ENCODE data around the gene PAPPA.

PAPPA gene

DNA sequence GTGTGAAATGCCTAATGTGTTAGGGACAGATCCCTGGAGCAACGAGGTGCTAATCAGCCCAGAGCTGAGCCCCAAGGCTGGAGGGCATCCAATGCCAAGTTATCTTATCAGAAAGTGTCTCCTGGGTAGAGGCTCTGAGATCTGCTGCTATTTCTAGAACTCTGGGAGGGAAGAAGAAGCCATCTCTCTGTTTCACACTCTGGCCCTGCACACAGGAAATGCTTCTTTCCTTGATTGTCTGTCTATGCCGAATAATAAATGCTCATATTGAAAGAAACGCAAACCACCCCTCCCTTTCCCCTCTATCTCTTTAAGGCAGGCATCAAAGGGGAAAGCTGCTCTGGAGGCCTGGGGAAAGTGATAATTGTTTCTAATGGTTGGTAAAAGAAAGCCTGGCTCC is 166.7 kb downstream of the PAPPA start:
- DNase-seq = no peak

DNA sequence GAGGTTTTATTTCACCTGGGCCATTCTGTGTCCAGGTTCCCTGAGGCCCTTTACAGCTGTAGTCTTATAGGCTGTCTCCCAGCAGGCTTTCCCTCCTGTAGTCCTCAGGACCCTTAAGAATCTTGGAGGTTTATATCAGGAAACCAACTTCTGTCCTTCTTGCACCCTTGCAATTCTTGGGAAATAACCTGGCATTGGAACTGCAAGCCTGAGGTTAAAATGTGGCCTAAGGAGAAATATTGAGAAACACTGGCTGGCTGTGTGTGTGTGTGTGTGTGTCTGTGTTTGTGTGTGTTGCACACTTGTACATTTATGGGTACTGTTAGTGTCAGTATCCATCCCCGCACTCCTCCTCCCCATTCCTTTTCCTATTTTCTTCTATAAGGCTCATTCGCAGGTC is 168.9 kb downstream of the PAPPA start:
- DNase-seq = no peak

DNA sequence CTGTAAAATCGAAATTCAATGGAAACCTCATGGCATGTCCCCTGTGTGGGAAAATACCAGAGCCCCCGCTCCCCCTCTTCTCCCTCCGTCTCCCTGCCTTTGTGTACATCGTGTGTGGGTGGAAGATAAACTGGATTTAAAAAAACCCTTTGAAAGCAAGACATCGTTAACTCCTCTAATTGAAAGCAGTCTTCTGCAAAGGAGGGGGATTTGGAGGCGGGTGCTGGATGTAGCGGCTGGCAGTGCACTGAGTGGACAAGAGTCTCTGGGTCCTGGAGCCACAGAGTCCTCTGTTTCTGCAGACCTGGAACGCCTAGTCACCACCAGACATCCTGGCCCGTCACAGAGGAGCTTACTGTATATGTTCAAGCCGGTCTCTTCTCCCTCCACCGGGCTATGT is 169.4 kb downstream of the PAPPA start:
- DNase-seq = no peak

DNA sequence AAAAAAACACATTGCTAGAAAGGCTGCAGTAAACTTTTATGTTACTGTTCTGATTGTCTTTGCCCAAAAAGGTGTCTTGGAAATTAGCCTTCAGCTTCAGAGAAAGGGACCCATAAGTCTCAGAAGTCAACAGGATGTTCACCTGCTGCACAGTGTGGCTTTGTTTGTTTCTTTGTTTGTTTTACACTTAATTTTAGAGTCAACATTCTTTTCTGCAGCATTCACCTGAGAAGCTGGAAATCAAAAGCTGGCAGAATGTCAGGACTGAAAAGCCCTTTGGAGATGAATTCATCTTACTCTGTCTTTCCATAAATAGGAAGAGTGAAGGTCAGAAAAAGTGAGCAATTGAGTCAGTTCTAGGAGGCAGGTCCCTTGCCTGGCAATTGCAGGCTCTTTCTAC is 170.0 kb downstream of the PAPPA start:
- DNase-seq = no peak

DNA sequence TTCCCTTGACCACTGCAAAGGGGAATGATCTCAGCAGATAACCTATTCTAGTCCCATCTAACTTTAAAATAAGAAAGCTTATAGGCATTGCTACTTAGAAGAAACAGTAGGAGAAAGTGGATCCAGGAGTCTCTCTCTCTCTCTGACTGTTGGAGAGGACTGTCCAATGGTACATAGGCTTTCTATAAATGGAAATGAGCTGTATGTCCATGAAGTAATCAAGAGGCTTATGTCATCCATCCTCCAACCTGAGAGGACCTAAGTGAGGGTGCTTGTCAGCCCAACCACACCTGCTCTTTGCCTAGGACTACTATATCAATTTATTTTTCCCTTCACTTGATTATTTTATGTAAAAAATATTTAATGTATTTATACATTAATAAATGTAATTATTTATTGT is 172.3 kb downstream of the PAPPA start:
- DNase-seq = no peak

DNA sequence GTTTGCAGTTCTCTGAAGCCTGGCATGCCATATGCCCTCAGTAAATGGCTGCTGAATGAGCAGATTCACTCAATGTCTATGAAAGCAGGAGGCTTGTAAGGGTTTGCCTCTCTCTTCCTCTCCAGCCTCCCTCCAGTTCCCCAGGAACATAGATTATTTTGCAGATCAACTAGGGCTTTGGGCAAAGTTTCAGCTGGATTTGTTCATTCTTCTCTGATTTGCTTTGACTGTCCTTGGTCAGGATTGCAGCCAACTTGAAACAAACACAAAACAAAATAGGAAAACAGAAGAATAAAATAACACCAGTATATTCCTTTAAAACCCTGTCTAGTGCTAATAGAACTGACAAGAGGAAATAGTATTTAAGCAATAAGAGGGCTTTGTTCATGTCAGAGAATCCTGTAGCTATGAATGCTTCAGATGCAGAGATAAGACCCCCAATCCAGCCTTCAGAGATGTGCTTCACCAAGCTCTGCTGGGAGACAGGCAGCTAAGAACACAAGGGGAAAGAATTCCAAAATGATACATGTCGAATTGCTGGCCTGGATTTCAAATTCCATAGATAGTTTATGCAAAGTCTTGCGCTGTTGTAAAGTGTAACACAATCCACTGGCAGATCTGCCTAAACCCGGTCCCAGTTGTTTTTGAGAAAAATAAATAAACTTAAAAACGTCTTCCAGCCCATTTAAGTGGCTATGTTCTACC is 174.3 kb downstream of the PAPPA start:
- DNase-seq = no peak

DNA sequence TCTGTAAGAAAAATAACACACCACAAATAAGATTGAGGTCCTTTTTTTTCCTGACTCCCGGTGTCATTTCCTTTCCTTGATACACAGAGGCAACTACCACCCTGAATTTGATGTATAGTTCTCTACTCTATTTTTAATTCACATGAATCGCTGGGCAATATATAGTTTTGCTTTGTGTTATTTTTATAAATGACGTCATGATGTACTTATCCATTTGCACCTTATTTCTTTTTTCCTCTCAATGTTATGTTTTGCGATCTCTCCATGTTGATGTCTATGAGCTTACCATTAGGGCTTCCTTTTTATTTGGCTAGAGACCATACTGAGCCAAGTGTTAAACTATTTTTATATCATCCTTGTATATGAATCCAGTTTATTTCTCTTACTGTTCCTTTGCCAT is 175.9 kb downstream of the PAPPA start:
- DNase-seq = no peak

DNA sequence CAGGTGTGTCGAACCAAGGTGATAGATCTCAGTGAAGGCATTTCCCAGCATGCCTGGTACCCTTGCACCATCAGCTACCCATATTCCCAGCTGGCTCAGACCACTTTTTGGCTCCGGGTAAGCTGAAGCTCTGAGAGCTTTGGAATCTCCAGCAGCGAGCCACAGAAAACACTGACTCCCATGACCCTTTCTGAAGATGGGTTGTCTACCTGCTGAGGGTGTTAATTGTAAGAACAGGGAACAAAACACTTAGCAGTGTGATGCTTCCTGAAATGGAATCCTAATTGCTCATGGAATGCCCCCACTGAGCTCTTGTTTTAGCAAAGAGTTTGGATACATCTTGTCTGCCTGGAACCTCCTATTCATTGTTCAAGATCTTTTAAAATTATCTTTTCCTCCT is 177.7 kb downstream of the PAPPA start:
- DNase-seq = no peak

DNA sequence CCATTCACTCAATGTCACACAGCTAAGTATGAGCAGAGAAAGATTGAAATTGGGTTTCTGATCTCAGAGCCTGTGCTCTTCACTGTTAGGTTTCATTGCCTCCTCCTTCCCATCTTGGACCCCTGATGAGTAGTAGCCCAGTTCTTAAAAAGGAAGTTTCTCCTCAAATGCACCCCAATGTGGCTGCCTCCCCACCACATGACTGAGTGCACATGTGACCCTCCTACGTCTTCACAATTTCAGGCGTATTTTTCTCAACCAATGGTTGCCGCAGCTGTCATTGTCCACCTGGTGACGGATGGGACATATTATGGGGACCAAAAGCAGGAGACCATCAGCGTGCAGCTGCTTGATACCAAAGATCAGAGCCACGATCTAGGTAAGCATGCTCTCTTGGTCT is 178.5 kb downstream of the PAPPA start:
- no peak for DNase-seq

DNA sequence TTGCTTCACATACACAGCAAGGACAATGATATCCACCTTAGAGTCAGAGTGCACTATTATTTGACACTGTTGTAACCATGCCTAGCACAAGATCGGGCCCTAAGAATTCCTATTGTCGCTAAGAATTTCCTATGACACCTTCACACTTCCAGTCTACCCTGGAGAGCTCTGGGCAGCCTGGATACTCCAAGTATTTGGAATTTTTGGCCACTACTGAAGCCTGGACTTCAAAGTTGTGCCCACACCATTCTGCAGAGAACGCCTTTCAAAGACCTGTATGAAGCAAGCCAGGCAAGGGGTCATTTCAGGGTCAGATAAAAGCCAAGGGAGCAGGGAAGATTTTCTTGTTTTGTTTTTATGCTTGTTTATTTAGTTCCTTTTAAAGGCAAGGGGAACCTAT is 179.7 kb downstream of the PAPPA start:
- DNase-seq = no peak

DNA sequence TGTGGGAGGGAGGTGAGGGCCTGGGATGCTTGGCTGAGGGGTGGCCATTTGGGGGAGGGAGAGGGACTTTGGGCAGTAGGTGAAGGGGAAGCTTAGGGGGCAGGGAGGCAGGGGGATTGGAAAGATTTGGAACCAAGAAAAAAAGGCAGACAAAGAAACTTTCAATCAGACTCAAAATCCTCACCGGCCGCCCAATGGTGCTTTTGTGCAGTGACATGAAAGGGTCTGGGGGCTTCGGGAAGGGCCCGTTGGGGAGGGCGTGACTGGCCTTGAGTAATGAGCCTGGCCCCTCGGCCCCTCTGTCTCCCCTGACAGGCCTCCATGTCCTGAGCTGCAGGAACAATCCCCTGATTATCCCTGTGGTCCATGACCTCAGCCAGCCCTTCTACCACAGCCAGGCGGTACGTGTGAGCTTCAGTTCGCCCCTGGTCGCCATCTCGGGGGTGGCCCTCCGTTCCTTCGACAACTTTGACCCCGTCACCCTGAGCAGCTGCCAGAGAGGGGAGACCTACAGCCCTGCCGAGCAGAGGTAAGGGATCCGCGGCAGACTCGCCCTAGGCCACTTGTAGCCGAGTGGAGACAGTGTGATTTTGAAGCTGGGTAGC is 181.1 kb downstream of the PAPPA start:
- DNase-seq = no peak

DNA sequence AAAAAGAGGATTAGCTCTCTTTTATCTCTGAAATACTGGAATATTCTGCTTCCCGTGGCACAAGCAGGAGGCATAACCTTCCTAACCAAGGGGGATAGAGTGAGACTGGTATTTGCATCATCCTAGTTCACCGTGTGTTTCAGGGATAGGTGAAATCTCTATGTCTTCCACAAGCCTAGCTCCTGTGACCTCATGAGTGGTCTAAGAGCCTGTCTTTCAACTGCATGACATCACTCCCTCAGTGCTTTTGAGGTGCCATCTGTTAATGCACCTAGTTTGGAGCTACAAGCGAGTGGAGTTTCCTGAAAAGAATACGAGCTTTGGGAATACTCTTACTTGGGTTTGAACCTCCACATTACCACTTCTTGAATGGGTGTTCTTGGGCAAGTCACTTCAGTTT is 181.8 kb downstream of the PAPPA start:
- no peak for DNase-seq

DNA sequence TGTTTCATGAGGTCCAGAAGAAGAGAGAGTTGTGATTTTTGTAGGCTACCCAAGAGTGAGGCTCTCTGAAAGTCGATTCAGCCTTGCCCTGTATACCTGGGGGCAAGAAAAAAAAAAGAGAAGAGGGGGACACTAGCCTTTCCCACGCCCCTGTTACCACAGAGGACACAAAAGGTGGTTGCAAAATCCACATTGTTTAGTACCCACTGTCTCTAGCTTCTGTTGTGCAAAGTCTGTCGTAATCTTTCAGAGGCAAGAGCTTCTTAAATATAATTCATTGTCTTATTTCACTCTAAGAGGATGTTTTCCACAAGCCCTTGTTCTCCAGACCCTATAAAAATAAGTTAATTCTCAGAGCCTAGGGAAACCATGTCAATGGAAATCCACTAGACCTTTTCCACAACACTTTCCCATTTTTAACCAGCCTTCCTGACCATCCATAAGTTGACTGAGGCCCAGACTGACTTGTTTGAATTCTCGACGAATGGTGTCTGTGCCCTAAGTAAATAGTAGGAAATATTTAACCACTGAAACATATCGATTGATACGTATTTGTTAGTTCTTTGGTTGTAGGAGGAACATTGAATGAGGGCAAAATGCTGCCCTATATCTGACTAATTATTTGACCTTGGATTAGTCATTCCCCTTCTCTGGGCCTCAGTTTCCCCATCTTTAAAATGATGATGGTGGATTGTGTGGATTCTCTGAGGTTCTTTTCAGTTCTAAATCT is 182.7 kb downstream of the PAPPA start:
- no peak for DNase-seq

DNA sequence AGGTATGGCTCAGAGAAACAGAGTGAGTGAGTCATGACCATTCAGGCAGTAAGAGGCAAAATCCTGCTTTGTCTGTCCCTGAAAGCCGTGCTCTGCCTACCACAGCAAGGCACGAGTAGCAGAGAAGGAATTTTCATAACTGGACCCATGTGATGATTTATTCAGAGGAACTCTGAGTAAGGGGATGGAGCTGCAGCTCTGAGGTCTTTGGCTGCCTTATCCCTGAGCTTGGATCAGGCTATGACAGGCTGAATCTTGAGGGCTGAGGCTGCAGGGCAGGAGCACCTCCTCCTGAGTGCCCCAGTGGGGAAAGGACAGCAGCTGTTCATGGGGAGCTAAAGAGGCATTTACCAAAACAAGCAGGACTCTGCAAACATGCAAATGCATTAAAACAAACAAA is 183.4 kb downstream of the PAPPA start:
- no peak for DNase-seq

DNA sequence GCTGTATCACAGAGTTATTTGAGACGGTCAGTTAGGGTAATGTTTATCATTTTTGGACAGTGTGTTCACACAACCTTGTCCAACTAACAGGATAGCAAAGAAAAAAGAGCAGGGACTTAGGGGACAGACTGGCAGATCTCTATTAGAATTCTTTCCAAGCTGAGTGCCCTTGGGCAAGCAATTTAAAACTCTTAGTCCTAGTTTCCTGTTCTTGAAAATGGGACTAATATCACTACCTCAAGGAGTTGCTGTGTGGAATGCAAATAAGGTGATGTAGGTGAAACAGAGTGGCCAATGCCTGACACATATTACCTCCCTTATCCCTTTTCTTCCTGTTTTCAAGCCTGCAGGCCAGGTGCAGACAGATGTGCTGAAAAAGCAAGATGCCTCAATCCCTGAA is 186.7 kb downstream of the PAPPA start:
- no peak for DNase-seq

DNA sequence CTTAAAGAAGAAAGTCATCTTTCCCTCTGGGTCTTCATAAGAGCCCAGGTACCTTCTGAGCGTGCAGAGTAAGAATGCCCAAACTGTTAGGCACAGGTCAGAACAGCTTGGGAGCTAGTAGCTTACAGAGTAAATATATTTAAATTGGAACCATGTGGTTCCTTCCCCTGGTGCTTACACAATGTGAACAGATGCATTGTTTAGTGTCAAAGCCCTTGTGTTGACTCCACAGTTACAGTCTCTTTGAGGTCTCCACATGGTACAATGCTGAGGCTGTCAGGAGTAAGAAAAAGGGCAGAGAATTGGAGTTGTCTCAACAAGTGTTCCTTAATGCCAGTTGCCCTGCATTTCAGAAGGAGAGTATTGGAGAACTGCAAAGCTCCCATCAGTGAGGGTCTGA is 188.5 kb downstream of the PAPPA start:
- DNase-seq = no peak

DNA sequence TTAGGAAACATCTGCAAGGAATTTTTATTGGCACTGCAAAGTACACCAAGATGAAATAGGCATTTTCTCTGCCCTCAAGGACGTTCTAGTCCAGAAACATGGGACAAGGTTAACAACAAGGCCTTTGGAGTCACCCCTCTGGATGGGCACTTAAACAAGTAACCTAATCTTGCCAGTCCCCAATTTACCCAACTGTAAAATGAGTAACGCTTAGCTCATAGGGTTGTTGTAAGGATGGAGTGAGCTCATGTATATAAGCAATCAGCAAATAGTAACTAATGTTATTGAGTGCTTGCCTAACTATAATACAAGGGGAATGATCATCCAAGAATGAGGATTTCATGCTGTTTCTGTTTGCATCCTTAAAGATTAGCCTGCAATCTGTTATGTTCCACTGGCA is 189.3 kb downstream of the PAPPA start:
- DNase-seq = no peak

DNA sequence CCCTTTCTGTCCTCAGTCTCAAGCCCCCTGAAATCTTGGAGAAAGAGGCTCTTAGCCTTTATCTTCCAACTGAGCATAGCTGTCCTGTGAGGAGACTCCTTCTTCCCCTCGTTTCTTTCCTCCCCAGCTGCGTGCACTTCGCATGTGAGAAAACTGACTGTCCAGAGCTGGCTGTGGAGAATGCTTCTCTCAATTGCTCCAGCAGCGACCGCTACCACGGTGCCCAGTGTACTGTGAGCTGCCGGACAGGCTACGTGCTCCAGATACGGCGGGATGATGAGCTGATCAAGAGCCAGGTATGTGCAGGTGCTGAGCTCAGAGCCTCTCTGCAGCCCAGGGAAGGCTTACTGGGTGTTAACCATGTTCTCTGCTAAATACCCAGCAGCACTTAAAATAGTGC is 190.8 kb downstream of the PAPPA start:
- no peak for DNase-seq

DNA sequence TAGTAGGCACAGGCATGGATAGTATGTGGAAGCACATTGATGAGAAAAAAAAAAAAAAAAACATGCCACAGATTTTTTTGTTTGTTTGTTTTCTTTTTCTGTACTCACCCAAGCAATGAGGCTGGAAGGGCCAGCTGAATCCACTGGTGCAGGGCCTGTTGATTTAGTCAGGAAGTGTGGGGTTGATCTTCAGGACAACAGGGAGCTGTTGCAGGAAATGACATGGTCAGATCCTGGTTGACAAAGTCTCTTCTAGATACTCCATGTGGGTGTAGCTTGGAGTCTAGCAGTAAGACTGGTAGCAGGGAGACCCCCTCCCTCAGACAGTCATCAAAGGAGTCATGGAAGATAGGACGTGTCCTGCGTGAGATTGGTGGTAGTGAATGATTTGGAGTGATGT is 191.8 kb downstream of the PAPPA start:
- no peak for DNase-seq

DNA sequence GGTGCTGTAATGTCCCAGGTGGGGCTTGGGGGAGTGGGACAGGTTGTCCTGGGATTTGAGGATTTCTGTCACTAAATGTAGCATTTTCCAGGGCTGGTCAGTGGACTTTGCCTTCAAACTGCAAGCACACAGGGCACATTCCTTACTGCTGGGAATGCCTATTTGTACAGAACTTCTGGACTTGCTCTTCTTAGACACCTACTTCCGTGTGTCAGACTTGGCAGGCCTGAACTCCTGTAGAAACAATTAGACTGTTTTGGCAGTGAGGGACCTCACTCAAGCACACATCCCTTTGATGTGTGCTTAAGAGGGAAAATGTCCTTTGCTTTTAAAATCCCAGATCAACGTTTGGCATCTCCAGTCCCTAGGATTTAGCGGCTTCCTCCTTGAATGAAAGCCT is 192.2 kb downstream of the PAPPA start:
- DNase-seq = no peak

DNA sequence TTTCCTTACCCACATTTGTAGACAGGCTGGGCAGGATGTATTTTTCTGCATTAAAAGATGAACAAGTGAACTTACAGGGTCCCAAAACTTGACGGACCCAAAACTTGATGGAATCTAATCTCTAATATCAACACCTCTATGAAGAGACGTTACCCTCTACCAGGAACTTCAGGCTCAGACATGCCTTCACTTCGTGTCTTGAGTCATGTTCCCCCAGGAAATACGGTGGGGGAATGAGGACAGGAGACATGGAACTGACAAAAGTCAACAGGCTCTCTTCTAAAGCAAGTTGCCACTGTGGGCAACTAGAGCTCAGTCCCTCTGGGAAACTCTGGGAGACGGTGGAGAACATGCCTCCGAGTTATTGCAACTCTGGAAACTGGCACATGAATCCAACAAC is 196.1 kb downstream of the PAPPA start:
- no peak for DNase-seq

DNA sequence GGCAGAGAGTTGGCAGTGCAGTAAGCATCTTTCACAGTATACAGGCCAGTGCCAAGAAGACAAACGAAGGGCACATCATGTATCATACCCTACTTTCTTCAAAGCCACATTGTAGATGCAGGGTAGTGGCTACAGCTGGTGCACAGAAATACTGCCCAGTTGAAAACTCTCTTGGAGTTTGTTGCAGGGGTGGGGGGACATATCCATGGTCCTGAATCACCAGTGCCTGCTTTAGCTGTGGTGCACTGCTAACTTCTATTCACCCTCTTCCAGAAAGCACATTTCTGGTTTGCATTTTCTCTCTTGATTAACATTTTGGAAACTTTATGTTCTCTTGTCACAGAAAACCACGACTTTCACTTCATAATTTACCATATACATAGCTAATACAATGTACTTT is 196.6 kb downstream of the PAPPA start:
- no peak for DNase-seq

DNA sequence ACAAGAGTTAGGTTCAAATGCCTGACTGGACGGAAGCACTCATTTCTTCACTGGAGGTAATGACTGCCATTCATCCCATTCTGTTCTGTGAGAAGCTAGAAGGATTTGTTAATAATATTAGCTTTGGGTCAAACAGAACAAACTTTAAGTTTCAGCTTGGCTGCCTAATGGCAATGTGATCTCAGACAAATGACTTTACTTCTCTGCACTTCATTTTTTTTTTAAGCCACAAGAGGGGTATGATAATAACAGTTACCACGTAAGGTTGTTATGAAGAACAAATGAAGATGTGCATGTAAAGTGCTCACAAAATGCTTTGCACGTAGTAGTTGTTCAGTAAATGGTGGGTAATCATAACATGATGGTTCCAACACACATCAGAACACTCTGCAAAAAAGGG is 199.4 kb downstream of the PAPPA start:
- no peak for DNase-seq

DNA sequence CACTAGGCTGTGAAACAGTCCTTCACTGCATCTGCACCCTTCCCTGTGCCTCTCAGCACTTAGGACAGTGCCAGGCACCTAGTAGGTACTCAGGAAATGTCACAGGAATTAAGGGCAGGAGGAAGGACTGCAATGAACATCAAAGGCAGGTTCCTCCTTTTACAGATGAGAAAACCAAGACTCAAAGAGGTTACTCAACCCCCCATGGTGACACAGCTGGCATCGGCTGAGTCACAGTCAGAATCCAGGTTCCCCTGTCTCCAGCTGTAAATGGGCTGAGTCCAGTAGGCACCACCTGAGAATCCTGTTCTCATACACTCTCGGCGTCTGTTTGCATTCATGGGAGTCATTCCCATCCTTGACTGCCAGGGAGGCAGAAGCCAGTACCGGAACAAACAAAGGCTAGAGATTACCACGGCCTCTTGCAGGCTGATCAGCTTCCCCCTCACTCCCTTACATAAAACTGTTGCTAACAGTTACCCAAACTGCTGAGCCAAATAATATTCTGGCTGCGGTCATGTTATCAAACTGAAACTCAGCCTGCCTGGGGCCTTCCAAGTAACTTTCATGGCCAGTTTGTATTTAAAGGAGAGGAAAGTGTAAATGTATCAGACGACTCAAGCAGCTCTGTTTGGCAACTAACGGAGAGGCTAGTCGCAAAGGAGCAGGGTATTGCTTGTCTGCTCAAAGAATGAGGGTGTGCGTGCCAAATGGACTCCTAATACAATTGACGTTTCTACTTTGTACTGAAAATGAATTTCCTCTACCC is 201.7 kb downstream of the PAPPA start:
- peak; percentile 85 for DNase-seq

Data from NCI-H1092 (cell line).